GM23338 (cell line): ENCODE results near the gene RCL1. TPM values are rescaled to one million over a fixed set of nuclear protein-coding genes. Genes with fewer than 3 reads are reported as not detected.

Experiments
- ATAC-seq: fragments of 200-7000 bp; cut with Tn5 transposase; 3 replicates; pipeline ENCODE4 v1.9.1; 2020
- DNase-seq: peaks from one replicate; pipeline ENCODE4 v3.0.0-alpha.2; 2015; ENCODE audit warnings: low spot score
- H2AFZ ChIP-seq: fragments of 200-600 bp; sonication (generic); 2 replicates; pipeline ENCODE4 v1.8.0; 2016; ENCODE audit warnings: antibody characterized with exemption, mild to moderate bottlenecking, moderate library complexity
- H3F3A ChIP-seq: fragments of 200-600 bp; sonication (generic); replicated peaks from 2 replicates; pipeline ENCODE4 v1.8.0; 2017; ENCODE audit warnings: antibody characterized with exemption, mixed run types, low read depth
- H3K27ac ChIP-seq: fragments of 200-600 bp; sonication (generic); 2 replicates; pipeline ENCODE4 v1.6.1; 2016; ENCODE audit warnings: low read depth
- H3K27me3 ChIP-seq: fragments of 200-600 bp; sonication (generic); 2 replicates; pipeline ENCODE4 v1.8.0; 2016; ENCODE audit warnings: mild to moderate bottlenecking, mixed run types, moderate library complexity; ENCODE audit not compliant: insufficient read depth
- H3K36me3 ChIP-seq: fragments of 200-600 bp; sonication (generic); 2 replicates; pipeline ENCODE4 v1.8.0; 2016; ENCODE audit warnings: mild to moderate bottlenecking; ENCODE audit not compliant: insufficient read depth
- H3K4me1 ChIP-seq: fragments of 200-600 bp; sonication (generic); 2 replicates; pipeline ENCODE4 v1.8.0; 2016; ENCODE audit warnings: mild to moderate bottlenecking, moderate library complexity; ENCODE audit not compliant: insufficient read depth
- H3K4me2 ChIP-seq: fragments of 200-600 bp; sonication (generic); 2 replicates; pipeline ENCODE4 v1.7.1; 2017; ENCODE audit warnings: mixed run types
- H3K4me3 ChIP-seq: fragments of 200-600 bp; sonication (generic); 2 replicates; pipeline ENCODE4 v1.6.1; 2016; ENCODE audit warnings: mixed run types
- H3K79me2 ChIP-seq: fragments of 200-600 bp; sonication (generic); replicated peaks from 2 replicates; pipeline ENCODE4 v1.8.0; 2017; ENCODE audit warnings: mild to moderate bottlenecking; ENCODE audit not compliant: insufficient read depth
- H3K9me2 ChIP-seq: fragments of 200-600 bp; sonication (generic); 2 replicates; pipeline ENCODE4 v1.8.0; 2017; ENCODE audit not compliant: insufficient read depth
- H4K20me1 ChIP-seq: fragments of 200-600 bp; sonication (generic); replicated peaks from 2 replicates; pipeline ENCODE4 v1.8.0; 2017; ENCODE audit warnings: mild to moderate bottlenecking; ENCODE audit not compliant: insufficient read depth
- H3K27ac Mint-ChIP-seq: 2 replicates; pipeline ENCODE4 v1.8.0; 2020; ENCODE audit warnings: inconsistent platforms, mild to moderate bottlenecking, moderate library complexity, mixed read lengths
- H3K27me3 Mint-ChIP-seq: 3 replicates; pipeline ENCODE4 v1.8.0; 2022; ENCODE audit warnings: low read depth, mild to moderate bottlenecking, moderate library complexity, mixed read lengths, inconsistent platforms; ENCODE audit not compliant: insufficient read depth, poor library complexity
- H3K36me3 Mint-ChIP-seq: 3 replicates; pipeline ENCODE4 v1.8.0; 2021; ENCODE audit warnings: low read depth, mild to moderate bottlenecking, inconsistent platforms, moderate library complexity, mixed read lengths
- H3K4me1 Mint-ChIP-seq: 3 replicates; pipeline ENCODE4 v1.8.0; 2020; ENCODE audit warnings: mild to moderate bottlenecking, inconsistent platforms, mixed read lengths
- H3K4me3 Mint-ChIP-seq: 3 replicates; pipeline ENCODE4 v1.8.0; 2021; ENCODE audit warnings: moderate library complexity, mild to moderate bottlenecking, inconsistent platforms, mixed read lengths
- H3K9me3 Mint-ChIP-seq: 3 replicates; pipeline ENCODE4 v1.8.0; 2020; ENCODE audit warnings: moderate library complexity, mild to moderate bottlenecking, inconsistent platforms, mixed read lengths
- CREB1 ChIP-seq: fragments of 250-450 bp; sonication (Bioruptor Pico); IDR thresholded peaks from 2 replicates; pipeline ENCODE4 v1.5.0; 2020; ENCODE audit warnings: low read depth, mild to moderate bottlenecking, moderate library complexity
- JUNB ChIP-seq: IDR thresholded peaks from one replicate; pipeline ENCODE4 v1.6.1; 2016; ENCODE audit warnings: antibody characterized with exemption; ENCODE audit not compliant: unreplicated experiment
- POLR2AphosphoS5 ChIP-seq: IDR thresholded peaks from 2 replicates; pipeline ENCODE4 v1.6.1; 2016; ENCODE audit warnings: antibody characterized with exemption, low read depth
- STAT1 ChIP-seq: IDR thresholded peaks from one replicate; pipeline ENCODE4 v1.6.1; 2016; ENCODE audit warnings: antibody characterized with exemption; ENCODE audit not compliant: unreplicated experiment
- ZNF114 ChIP-seq: fragments of 250-450 bp; sonication (Bioruptor Pico); IDR thresholded peaks from 2 replicates; pipeline ENCODE4 v1.5.0; 2020; ENCODE audit warnings: mild to moderate bottlenecking, moderate library complexity
- polyA plus RNA-seq: library from polyadenylated mRNA; unstranded; fragments of >200 nt; fragmentation: Nextera tagmentation; extraction: Ambion mirVana; gene quantifications from 2 replicates; pipeline ENCODE4 v1.2.1, GENCODE V29; 2016
- total RNA-seq: library from RNA; depleted of rRNA; stranded (reverse); fragments of >200 nt; shearing (Covaris generic); gene quantifications from 2 replicates; pipeline ENCODE4 v1.2.3, GENCODE V29; 2014
- TF ChIP-seq, protein P1 (sequence below): IDR thresholded peaks from 2 replicates; pipeline ENCODE4 v1.6.1; 2016; ENCODE audit warnings: antibody characterized with exemption
- TF ChIP-seq, protein P2 (sequence below): fragments of 250-450 bp; sonication (Bioruptor Pico); IDR thresholded peaks from 2 replicates; pipeline ENCODE4 v1.5.0; 2020; ENCODE audit warnings: mild to moderate bottlenecking, moderate library complexity
- TF ChIP-seq, protein P3 (sequence below): IDR thresholded peaks from one replicate; pipeline ENCODE4 v1.6.1; 2018; ENCODE audit warnings: antibody characterized with exemption; ENCODE audit not compliant: unreplicated experiment

Gene RCL1
- total and polyA plus RNA-seq, 2 experiments from 2014 or later = 19.3 to 41.2 TPM

DNA sequence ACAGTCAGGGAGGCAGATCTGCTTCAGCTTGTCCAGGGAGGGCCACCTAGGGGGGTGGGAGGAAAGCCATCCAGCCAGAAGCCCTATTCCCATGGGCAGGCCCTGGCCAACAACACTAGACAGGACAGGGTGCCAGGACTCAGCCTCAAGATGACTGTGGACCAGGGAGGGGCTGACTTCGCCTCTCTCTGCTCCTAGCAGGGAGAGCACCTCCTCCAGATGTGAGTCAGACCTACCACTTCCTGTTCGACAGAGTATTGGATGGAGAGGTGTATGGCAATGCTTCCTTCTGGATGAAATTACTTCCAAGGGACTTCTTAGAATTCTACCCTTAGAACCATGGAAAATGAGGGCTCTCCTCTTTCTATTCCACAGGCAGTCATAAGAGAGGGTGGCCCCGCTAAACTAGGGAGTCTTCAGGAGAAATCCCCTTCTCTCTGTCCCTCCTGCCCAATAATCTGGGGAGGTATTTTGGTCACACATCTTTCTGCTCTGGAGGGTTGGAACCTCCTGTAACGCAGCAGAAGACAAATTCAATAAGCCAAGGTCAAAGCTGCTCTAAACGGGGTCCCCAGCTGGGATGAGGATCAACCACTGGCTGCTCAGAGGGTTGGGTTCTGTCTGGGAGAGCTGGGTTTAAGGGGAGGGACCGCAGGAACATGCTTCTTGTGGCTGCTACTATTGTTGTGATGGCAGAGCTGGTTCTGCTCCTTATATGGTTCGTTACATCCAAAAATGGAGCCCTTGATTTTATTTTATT is 23.2 kb upstream of the RCL1 start:
- no peak overlapping the region for H3K27ac Mint-ChIP-seq
- Histone ChIP-seq H3K4me2 (no peak overlapping the region), H3K27ac (no peak overlapping the region), H4K20me1 (no peaks in the 10 kb centered on the region), H3K36me3 (no peaks in the 10 kb centered on the region), H2AFZ (no peak overlapping the region), H3K4me3 (no peak overlapping the region), H3K9me2 (no peaks in the 10 kb centered on the region), H3K4me1 (no peaks in the 10 kb centered on the region), H3K27me3 (no peaks in the 10 kb centered on the region), H3F3A (no peaks in the 10 kb centered on the region), H3K79me2 (no peaks in the 10 kb centered on the region)
- TF ChIP-seq CREB1 (CRISPR knock-in tag) = no peak
- TF ChIP-seq ZNF114 (CRISPR knock-in tag) = no peak
- TF ChIP-seq, protein P1, sequence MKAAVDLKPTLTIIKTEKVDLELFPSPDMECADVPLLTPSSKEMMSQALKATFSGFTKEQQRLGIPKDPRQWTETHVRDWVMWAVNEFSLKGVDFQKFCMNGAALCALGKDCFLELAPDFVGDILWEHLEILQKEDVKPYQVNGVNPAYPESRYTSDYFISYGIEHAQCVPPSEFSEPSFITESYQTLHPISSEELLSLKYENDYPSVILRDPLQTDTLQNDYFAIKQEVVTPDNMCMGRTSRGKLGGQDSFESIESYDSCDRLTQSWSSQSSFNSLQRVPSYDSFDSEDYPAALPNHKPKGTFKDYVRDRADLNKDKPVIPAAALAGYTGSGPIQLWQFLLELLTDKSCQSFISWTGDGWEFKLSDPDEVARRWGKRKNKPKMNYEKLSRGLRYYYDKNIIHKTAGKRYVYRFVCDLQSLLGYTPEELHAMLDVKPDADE = no peak
- no peak for TF ChIP-seq JUNB
- TF ChIP-seq POLR2AphosphoS5 = no peak
- TF ChIP-seq, protein P2, sequence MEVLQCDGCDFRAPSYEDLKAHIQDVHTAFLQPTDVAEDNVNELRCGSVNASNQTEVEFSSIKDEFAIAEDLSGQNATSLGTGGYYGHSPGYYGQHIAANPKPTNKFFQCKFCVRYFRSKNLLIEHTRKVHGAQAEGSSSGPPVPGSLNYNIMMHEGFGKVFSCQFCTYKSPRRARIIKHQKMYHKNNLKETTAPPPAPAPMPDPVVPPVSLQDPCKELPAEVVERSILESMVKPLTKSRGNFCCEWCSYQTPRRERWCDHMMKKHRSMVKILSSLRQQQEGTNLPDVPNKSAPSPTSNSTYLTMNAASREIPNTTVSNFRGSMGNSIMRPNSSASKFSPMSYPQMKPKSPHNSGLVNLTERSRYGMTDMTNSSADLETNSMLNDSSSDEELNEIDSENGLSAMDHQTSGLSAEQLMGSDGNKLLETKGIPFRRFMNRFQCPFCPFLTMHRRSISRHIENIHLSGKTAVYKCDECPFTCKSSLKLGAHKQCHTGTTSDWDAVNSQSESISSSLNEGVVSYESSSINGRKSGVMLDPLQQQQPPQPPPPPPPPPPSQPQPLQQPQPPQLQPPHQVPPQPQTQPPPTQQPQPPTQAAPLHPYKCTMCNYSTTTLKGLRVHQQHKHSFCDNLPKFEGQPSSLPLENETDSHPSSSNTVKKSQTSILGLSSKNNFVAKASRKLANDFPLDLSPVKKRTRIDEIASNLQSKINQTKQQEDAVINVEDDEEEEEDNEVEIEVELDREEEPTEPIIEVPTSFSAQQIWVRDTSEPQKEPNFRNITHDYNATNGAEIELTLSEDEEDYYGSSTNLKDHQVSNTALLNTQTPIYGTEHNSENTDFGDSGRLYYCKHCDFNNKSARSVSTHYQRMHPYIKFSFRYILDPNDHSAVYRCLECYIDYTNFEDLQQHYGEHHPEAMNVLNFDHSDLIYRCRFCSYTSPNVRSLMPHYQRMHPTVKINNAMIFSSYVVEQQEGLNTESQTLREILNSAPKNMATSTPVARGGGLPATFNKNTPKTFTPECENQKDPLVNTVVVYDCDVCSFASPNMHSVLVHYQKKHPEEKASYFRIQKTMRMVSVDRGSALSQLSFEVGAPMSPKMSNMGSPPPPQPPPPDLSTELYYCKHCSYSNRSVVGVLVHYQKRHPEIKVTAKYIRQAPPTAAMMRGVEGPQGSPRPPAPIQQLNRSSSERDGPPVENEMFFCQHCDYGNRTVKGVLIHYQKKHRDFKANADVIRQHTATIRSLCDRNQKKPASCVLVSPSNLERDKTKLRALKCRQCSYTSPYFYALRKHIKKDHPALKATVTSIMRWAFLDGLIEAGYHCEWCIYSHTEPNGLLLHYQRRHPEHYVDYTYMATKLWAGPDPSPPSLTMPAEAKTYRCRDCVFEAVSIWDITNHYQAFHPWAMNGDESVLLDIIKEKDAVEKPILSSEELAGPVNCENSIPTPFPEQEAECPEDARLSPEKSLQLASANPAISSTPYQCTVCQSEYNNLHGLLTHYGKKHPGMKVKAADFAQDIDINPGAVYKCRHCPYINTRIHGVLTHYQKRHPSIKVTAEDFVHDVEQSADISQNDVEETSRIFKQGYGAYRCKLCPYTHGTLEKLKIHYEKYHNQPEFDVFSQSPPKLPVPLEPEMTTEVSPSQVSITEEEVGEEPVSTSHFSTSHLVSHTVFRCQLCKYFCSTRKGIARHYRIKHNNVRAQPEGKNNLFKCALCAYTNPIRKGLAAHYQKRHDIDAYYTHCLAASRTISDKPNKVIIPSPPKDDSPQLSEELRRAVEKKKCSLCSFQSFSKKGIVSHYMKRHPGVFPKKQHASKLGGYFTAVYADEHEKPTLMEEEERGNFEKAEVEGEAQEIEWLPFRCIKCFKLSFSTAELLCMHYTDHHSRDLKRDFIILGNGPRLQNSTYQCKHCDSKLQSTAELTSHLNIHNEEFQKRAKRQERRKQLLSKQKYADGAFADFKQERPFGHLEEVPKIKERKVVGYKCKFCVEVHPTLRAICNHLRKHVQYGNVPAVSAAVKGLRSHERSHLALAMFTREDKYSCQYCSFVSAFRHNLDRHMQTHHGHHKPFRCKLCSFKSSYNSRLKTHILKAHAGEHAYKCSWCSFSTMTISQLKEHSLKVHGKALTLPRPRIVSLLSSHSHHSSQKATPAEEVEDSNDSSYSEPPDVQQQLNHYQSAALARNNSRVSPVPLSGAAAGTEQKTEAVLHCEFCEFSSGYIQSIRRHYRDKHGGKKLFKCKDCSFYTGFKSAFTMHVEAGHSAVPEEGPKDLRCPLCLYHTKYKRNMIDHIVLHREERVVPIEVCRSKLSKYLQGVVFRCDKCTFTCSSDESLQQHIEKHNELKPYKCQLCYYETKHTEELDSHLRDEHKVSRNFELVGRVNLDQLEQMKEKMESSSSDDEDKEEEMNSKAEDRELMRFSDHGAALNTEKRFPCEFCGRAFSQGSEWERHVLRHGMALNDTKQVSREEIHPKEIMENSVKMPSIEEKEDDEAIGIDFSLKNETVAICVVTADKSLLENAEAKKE (CRISPR knock-in tag) = no peak
- TF ChIP-seq, protein P3, sequence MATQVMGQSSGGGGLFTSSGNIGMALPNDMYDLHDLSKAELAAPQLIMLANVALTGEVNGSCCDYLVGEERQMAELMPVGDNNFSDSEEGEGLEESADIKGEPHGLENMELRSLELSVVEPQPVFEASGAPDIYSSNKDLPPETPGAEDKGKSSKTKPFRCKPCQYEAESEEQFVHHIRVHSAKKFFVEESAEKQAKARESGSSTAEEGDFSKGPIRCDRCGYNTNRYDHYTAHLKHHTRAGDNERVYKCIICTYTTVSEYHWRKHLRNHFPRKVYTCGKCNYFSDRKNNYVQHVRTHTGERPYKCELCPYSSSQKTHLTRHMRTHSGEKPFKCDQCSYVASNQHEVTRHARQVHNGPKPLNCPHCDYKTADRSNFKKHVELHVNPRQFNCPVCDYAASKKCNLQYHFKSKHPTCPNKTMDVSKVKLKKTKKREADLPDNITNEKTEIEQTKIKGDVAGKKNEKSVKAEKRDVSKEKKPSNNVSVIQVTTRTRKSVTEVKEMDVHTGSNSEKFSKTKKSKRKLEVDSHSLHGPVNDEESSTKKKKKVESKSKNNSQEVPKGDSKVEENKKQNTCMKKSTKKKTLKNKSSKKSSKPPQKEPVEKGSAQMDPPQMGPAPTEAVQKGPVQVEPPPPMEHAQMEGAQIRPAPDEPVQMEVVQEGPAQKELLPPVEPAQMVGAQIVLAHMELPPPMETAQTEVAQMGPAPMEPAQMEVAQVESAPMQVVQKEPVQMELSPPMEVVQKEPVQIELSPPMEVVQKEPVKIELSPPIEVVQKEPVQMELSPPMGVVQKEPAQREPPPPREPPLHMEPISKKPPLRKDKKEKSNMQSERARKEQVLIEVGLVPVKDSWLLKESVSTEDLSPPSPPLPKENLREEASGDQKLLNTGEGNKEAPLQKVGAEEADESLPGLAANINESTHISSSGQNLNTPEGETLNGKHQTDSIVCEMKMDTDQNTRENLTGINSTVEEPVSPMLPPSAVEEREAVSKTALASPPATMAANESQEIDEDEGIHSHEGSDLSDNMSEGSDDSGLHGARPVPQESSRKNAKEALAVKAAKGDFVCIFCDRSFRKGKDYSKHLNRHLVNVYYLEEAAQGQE = no peak
- no peak for TF ChIP-seq STAT1
- H3K9me3 Mint-ChIP-seq = no peaks in the 10 kb centered on the region
- no peaks in the 10 kb centered on the region for H3K36me3 Mint-ChIP-seq
- H3K4me1 Mint-ChIP-seq = no peaks in the 10 kb centered on the region
- no peak for DNase-seq
- H3K27me3 Mint-ChIP-seq = peaks cover 6% of the 10 kb centered on the region
- no peak for ATAC-seq
- no peak overlapping the region for H3K4me3 Mint-ChIP-seq
